Suprapubic skin (tissue), 3 donors: ENCODE results near the gene DNMT3A.

Experiments used
- POLR2A ChIP-seq, 2 donors: fragments of 450-650 bp; IDR thresholded peaks; one replicate each; pipeline ENCODE4 v1.6.1; 2017; ENCODE audit warnings: antibody characterized with exemption in 2 of 2, mild to moderate bottlenecking in 2 of 2, moderate library complexity in 2 of 2
- TF ChIP-seq, protein P1 (sequence below), 2 donors: fragments of 200-600 bp in 1 of 2; fragments of 450-650 bp in 1 of 2; sonication (generic) in 1 of 2; IDR thresholded peaks; one replicate each; pipeline ENCODE4 v1.5.1; 2016 to 2019; ENCODE audit warnings: antibody characterized with exemption in 2 of 2, mild to moderate bottlenecking in 1 of 2, moderate library complexity in 1 of 2

DNA sequence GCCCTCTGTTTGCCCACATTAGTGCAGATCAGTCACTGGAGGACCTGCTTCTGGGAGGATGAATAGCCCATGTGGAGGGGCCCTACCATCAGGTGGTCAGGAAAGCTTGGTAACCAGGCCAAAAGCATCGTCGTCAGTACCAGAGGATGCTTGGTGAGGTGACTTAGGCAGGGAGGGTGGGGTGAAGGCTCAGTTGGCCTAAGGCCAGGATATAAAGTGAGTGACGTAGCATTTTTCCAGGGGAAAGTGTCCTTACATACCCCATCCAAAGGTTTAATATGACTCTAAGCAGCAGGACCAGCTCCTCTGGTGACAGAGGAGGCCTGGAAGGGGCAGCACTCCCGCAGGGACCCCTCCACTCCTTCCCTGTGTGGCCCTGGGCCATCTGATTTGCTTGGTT is 27.7 kb upstream of the DNMT3A start:
- TF ChIP-seq, protein P1, sequence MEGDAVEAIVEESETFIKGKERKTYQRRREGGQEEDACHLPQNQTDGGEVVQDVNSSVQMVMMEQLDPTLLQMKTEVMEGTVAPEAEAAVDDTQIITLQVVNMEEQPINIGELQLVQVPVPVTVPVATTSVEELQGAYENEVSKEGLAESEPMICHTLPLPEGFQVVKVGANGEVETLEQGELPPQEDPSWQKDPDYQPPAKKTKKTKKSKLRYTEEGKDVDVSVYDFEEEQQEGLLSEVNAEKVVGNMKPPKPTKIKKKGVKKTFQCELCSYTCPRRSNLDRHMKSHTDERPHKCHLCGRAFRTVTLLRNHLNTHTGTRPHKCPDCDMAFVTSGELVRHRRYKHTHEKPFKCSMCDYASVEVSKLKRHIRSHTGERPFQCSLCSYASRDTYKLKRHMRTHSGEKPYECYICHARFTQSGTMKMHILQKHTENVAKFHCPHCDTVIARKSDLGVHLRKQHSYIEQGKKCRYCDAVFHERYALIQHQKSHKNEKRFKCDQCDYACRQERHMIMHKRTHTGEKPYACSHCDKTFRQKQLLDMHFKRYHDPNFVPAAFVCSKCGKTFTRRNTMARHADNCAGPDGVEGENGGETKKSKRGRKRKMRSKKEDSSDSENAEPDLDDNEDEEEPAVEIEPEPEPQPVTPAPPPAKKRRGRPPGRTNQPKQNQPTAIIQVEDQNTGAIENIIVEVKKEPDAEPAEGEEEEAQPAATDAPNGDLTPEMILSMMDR (IDR thresholded peaks at IDR 0.05): no peak
- no peak for TF ChIP-seq POLR2A (IDR thresholded peaks at IDR 0.05)
